ENCODE results near the gene LRRC1.

GRCh38 chr6:53858913-53859312 is 64.1 kb downstream of the LRRC1 start:
- no peak for TF ChIP-seq RARB (CRISPR knock-in tag; IDR thresholded peaks at IDR 0.05)
- no peak for TF ChIP-seq TSHZ2 (CRISPR knock-in tag; IDR thresholded peaks at IDR 0.05)
- TF ChIP-seq SNAI2 (CRISPR knock-in tag; IDR thresholded peaks at IDR 0.05): no peak
- no peak for TF ChIP-seq CSDC2 (CRISPR knock-in tag; IDR thresholded peaks at IDR 0.05)
- no peak for TF ChIP-seq TOX (CRISPR knock-in tag; IDR thresholded peaks at IDR 0.05; ENCODE audit: borderline replicate concordance)
- no peak for TF ChIP-seq OSR1 (CRISPR knock-in tag; IDR thresholded peaks at IDR 0.05)
- TF ChIP-seq ZC3H10 (CRISPR knock-in tag; IDR thresholded peaks at IDR 0.05): no peak
- no peak for TF ChIP-seq GLIS3 (CRISPR knock-in tag; IDR thresholded peaks at IDR 0.05)
- no peak for TF ChIP-seq ZNF8 (CRISPR knock-in tag; IDR thresholded peaks at IDR 0.05)
- no peak for TF ChIP-seq POU6F1 (CRISPR knock-in tag; IDR thresholded peaks at IDR 0.05; ENCODE audit: borderline replicate concordance, low read depth)
- TF ChIP-seq CSRNP3 (CRISPR knock-in tag; IDR thresholded peaks at IDR 0.05): no peak
- TF ChIP-seq PATZ1 (CRISPR knock-in tag; IDR thresholded peaks at IDR 0.05; ENCODE audit: borderline replicate concordance): no peak
